ENCODE measurements around the gene WDR93.

DNA sequence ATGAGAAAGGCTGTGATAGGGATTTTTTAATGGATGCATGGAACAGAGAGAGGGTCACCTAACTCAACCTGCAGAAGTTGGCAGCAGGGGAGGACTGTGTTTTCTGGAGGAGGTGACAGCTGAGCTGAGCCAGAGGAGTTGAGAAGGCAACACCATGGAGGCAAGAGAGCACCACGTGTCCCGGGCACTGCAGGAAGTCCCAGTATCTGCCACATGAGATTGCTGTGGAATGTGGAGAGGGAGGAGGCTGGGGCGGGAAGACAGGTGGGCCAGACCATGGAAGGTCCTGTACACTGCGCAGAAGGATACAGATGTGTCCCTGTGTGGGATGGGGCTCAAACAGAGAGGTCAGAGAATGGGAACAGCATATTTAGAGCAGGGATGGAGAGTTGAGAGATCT is 45.2 kb downstream of the WDR93 start:
- TF ChIP-seq POLR2AphosphoS5 (IDR thresholded peaks at IDR 0.05; ENCODE audit: borderline replicate concordance, low read depth, low read length) (no peak), EZH2 (IDR thresholded peaks at IDR 0.05) (no peak)
